ENCODE data around the gene SLC10A3. TPM values are rescaled to one million over a fixed set of nuclear protein-coding genes. Genes with fewer than 3 reads are reported as not detected.

Gene SLC10A3
- total RNA-seq, 4 donors from 2014 or later: 24.5 to 44.9 (median 38.1) TPM

DNA sequence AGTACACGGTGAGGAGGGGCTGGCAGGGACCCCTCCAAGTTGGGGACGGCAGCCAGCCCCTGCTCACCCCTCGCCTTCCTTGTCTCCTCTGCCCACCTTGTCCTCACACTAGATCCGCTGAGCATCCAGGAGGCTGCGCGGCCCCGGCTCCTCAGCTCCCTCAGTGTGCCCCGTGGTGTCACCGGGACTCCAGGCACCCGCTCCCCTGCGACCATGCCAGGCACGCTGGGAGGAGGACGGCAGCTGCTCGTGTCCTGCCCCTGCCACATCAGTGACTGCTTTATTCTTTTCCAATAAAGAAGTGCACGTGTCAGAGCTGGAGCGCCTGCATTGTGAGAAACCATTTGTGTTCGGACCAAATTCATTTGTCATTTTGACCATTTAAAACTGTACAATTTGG lies 40.1 kb downstream of the SLC10A3 start:
- Histone ChIP-seq H3K4me1 (peaks cover under 1 to 12% (median 9%) of the 10 kb centered on the region in 4 donors), H3K27ac (replicated peaks in 1 of 4) (no peak overlapping the region), H3K4me3 (no peak overlapping the region), H3K36me3 (peaks cover 19 to 52% (median 49%) of the 10 kb centered on the region in 4 donors), H3K9me3 (no peaks in the 10 kb centered on the region), H3K27me3 (no peaks in the 10 kb centered on the region)
- WGBS: 91% methylated on average over 17 of the region's 17 CpGs
- intact Hi-C loops (cut with DNase I): no loop called here
- DNase-seq (ENCODE audit: extremely low spot score): no peak
- no peak for TF ChIP-seq CTCF (IDR thresholded peaks at IDR 0.05)
- no peak for TF ChIP-seq POLR2A (IDR thresholded peaks at IDR 0.05; ENCODE audit: low read depth)
- TF ChIP-seq POLR2AphosphoS5 (IDR thresholded peaks at IDR 0.05): no peak
- TF ChIP-seq EP300 (IDR thresholded peaks at IDR 0.05): no peak

GRCh38 chrX:154449618-154450017 lies 40.8 kb downstream of the SLC10A3 start:
- TF ChIP-seq POLR2A (IDR thresholded peaks at IDR 0.05; ENCODE audit: low read depth) (no peak), POLR2AphosphoS5 (IDR thresholded peaks at IDR 0.05) (no peak), EP300 (IDR thresholded peaks at IDR 0.05) (no peak), CTCF (IDR thresholded peaks at IDR 0.05) (no peak)
- DNase-seq (ENCODE audit: extremely low spot score): no peak
- intact Hi-C loops (cut with DNase I): no loop called here

GRCh38 chrX:154448484-154448883 lies 41.9 kb downstream of the SLC10A3 start:
- Histone ChIP-seq H3K27ac (replicated peaks in 1 of 4) (no peak overlapping the region), H3K4me3 (no peak overlapping the region), H3K36me3 (peaks cover 19 to 52% (median 49%) of the 10 kb centered on the region in 4 donors), H3K4me1 (peaks cover 9 to 23% (median 21%) of the 10 kb centered on the region in 4 donors), H3K9me3 (no peaks in the 10 kb centered on the region), H3K27me3 (no peaks in the 10 kb centered on the region)
- WGBS: 79% methylated on average over 11 of the region's 14 CpGs
- intact Hi-C loops (cut with DNase I): no loop called here
- DNase-seq (ENCODE audit: extremely low spot score): no peak
- TF ChIP-seq POLR2AphosphoS5 (IDR thresholded peaks at IDR 0.05): no peak
- no peak for TF ChIP-seq POLR2A (IDR thresholded peaks at IDR 0.05; ENCODE audit: low read depth)
- no peak for TF ChIP-seq EP300 (IDR thresholded peaks at IDR 0.05)
- TF ChIP-seq CTCF (IDR thresholded peaks at IDR 0.05): no peak

More at GRCh38 chrX:154449618-154450017, 40.8 kb downstream of the SLC10A3 start:
- H3K27me3 ChIP-seq: no peaks in the 10 kb centered on the region
- H3K27ac ChIP-seq (replicated peaks in 1 of 4): no peak overlapping the region
- H3K4me3 ChIP-seq: no peak overlapping the region
- 86% methylated on average over 12 of the region's 18 CpGs for WGBS
- peaks cover 19 to 52% (median 49%) of the 10 kb centered on the region in 4 donors for H3K36me3 ChIP-seq
- H3K4me1 ChIP-seq: peaks cover 7 to 19% (median 16%) of the 10 kb centered on the region in 4 donors
- H3K9me3 ChIP-seq: no peaks in the 10 kb centered on the region

DNA sequence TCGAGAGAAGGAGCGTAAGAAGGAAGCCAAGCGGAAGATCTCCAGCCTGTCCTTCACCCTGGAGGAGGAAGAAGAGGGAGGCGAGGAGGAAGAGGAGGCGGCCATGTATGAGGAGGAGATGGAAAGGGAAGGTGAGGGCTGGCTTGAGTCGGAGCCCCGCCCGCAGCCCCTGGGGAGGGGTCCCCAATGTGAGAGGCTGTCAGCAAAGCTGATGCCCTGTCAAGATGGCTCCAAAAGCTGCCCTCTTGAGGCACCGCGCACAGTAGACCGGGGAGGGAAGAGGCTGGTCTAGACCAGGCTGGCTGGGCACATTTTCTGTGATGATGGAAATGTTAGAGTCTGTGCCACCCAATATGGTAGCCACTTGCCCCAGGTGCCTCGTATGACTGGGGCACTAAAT lies 44.0 kb downstream of the SLC10A3 start:
- H3K9me3 ChIP-seq: no peaks in the 10 kb centered on the region
- TF ChIP-seq POLR2AphosphoS5 (IDR thresholded peaks at IDR 0.05) (no peak), CTCF (IDR thresholded peaks at IDR 0.05) (no peak), POLR2A (IDR thresholded peaks at IDR 0.05; ENCODE audit: low read depth) (no peak), EP300 (IDR thresholded peaks at IDR 0.05) (no peak)
- H3K27ac ChIP-seq (replicated peaks in 1 of 4): no peak overlapping the region
- no peak overlapping the region for H3K4me3 ChIP-seq
- intact Hi-C loops (cut with DNase I): no loop called here
- peaks cover 23 to 65% (median 63%) of the 10 kb centered on the region in 4 donors for H3K36me3 ChIP-seq
- WGBS: 86% methylated on average over 12 of the region's 12 CpGs
- DNase-seq (ENCODE audit: extremely low spot score): no peak
- no peaks in the 10 kb centered on the region for H3K27me3 ChIP-seq
- peaks cover 12 to 28% (median 26%) of the 10 kb centered on the region in 4 donors for H3K4me1 ChIP-seq

DNA sequence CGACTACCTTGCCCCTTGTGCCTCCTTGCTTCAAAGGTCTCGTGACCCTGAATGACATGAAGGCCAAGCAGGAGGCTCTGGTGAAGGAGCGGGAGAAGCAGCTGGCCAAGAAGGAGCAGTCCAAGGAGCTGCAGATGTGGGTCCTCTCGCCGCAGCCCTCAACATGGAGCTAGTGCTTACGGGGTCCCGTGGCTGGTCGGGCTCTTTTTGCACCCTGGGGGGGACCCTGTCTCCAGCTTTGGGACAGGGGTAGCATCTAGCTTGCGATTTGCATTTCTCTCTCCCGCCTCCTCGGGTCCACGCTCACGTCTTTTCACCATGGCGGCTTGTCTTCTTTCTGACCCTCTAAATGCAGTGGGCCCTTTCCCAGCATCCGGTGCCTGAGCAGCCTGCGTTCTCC lies 44.7 kb downstream of the SLC10A3 start:
- no peaks in the 10 kb centered on the region for H3K27me3 ChIP-seq
- H3K36me3 ChIP-seq: peaks cover 23 to 67% (median 64%) of the 10 kb centered on the region in 4 donors
- DNase-seq (ENCODE audit: extremely low spot score): no peak
- TF ChIP-seq CTCF (IDR thresholded peaks at IDR 0.05) (no peak), POLR2AphosphoS5 (IDR thresholded peaks at IDR 0.05) (no peak), EP300 (IDR thresholded peaks at IDR 0.05) (no peak), POLR2A (IDR thresholded peaks at IDR 0.05; ENCODE audit: low read depth) (no peak)
- H3K4me3 ChIP-seq: no peak overlapping the region
- 90% methylated on average over 16 of the region's 16 CpGs for WGBS
- H3K27ac ChIP-seq (replicated peaks in 1 of 4): no peak overlapping the region
- H3K4me1 ChIP-seq: peaks cover 12 to 28% (median 26%) of the 10 kb centered on the region in 4 donors
- intact Hi-C loops (cut with DNase I): no loop called here
- no peaks in the 10 kb centered on the region for H3K9me3 ChIP-seq
